Measurements from ENCODE around the gene PLAAT2. TPM values are rescaled to one million over a fixed set of nuclear protein-coding genes. Genes with fewer than 3 reads are reported as not detected.
A peak's percentile ranks its signal among the peaks of the same experiment; 100 is the strongest.
"Not testable (repeated sequence)": the region's sequence is repeated elsewhere in the genome, so short reads cannot be mapped to it uniquely, and the experiment has no call there.

PLAAT2 gene
- polyA plus RNA-seq, 4 donors: 35.6 to 447 (median 141) TPM; not detected in 1

- peak overlapping the region in 2 of 3 donors; percentile 34 to 73 for H3K27ac ChIP-seq (ENCODE audit: low read depth in 1 of 3, low read length in 2 of 3)
- H3K27me3 ChIP-seq (ENCODE audit: control insufficient read depth in 3 of 3, insufficient read depth in 3 of 3, low read length in 3 of 3): no peaks in the 10 kb centered on the region
- no peak for FAIRE-seq
- H3K4me3 ChIP-seq (ENCODE audit: low read depth in 1 of 3, low read length in 3 of 3): no peak overlapping the region
- no peak for DNase-seq
- WGBS, 3 donors: 59 to 82% (median 71%) methylated on average over 3 of the region's 3 CpGs
- H3K4me1 ChIP-seq (ENCODE audit: control insufficient read depth in 3 of 3, insufficient read depth in 2 of 3, low read depth in 1 of 3, low read length in 2 of 3): peaks cover 6 to 23% (median 16%) of the 10 kb centered on the region in 3 donors
- H3K36me3 ChIP-seq (ENCODE audit: control insufficient read depth in 3 of 3, insufficient read depth in 2 of 3, low read depth in 1 of 3, low read length in 3 of 3): no peaks in the 10 kb centered on the region
- no peaks in the 10 kb centered on the region for H3K9me3 ChIP-seq (ENCODE audit: control insufficient read depth in 2 of 2, insufficient read depth in 1 of 2, low read depth in 1 of 2, low read length in 1 of 2)
These were observed 29.1 kb downstream of the PLAAT2 start for GRCh38 chr11:63534076-63534475.

GRCh38 chr11:63532799-63533475 lies 30.2 kb downstream of the PLAAT2 start:
- WGBS, 3 donors: 66 to 77% (median 72%) methylated on average over 4 of the region's 4 CpGs
- Histone ChIP-seq H3K4me1 (ENCODE audit: control insufficient read depth in 3 of 3, insufficient read depth in 2 of 3, low read depth in 1 of 3, low read length in 2 of 3) (peaks cover under 1 to 27% (median 10%) of the 10 kb centered on the region in 3 donors), H3K27ac (ENCODE audit: low read depth in 1 of 3, low read length in 2 of 3) (peak overlapping the region in 2 of 3 donors; percentile 38 to 45), H3K27me3 (ENCODE audit: control insufficient read depth in 3 of 3, insufficient read depth in 3 of 3, low read length in 3 of 3) (no peaks in the 10 kb centered on the region), H3K9me3 (ENCODE audit: control insufficient read depth in 2 of 2, insufficient read depth in 1 of 2, low read depth in 1 of 2, low read length in 1 of 2) (no peaks in the 10 kb centered on the region), H3K4me3 (ENCODE audit: low read depth in 1 of 3, low read length in 3 of 3) (no peak overlapping the region), H3K36me3 (ENCODE audit: control insufficient read depth in 3 of 3, insufficient read depth in 2 of 3, low read depth in 1 of 3, low read length in 3 of 3) (no peaks in the 10 kb centered on the region)
- no peak for FAIRE-seq
- DNase-seq: no peak

GRCh38 chr11:63532117-63532516 lies 31.1 kb downstream of the PLAAT2 start:
- no peak overlapping the region for H3K4me3 ChIP-seq (ENCODE audit: low read depth in 1 of 3, low read length in 3 of 3)
- no peaks in the 10 kb centered on the region for H3K36me3 ChIP-seq (ENCODE audit: control insufficient read depth in 3 of 3, insufficient read depth in 2 of 3, low read depth in 1 of 3, low read length in 3 of 3)
- H3K27me3 ChIP-seq (ENCODE audit: control insufficient read depth in 3 of 3, insufficient read depth in 3 of 3, low read length in 3 of 3): no peaks in the 10 kb centered on the region
- DNase-seq (no peak), FAIRE-seq (no peak)
- H3K4me1 ChIP-seq (ENCODE audit: control insufficient read depth in 3 of 3, insufficient read depth in 2 of 3, low read depth in 1 of 3, low read length in 2 of 3): peaks cover 0 to 21% (median 7%) of the 10 kb centered on the region in 3 donors
- H3K9me3 ChIP-seq (ENCODE audit: control insufficient read depth in 2 of 2, insufficient read depth in 1 of 2, low read depth in 1 of 2, low read length in 1 of 2): no peaks in the 10 kb centered on the region
- peak overlapping the region in 1 of 3 donors; percentile 81 for H3K27ac ChIP-seq (ENCODE audit: low read depth in 1 of 3, low read length in 2 of 3)
- 76 to 85% (median 78%) methylated on average over 2 of the region's 2 CpGs for WGBS, 3 donors

- not testable (repeated sequence) for FAIRE-seq; H3K4me3 ChIP-seq (ENCODE audit: low read depth in 1 of 3, low read length in 3 of 3); H3K9me3 ChIP-seq (ENCODE audit: control insufficient read depth in 2 of 2, insufficient read depth in 1 of 2, low read depth in 1 of 2, low read length in 1 of 2); H3K27me3 ChIP-seq (ENCODE audit: control insufficient read depth in 3 of 3, insufficient read depth in 3 of 3, low read length in 3 of 3); H3K36me3 ChIP-seq (ENCODE audit: control insufficient read depth in 3 of 3, insufficient read depth in 2 of 3, low read depth in 1 of 3, low read length in 3 of 3)
- Histone ChIP-seq H3K4me1 (ENCODE audit: control insufficient read depth in 3 of 3, insufficient read depth in 2 of 3, low read depth in 1 of 3, low read length in 2 of 3) (peaks cover 0 to 16% (median 7%) of the 10 kb centered on the region in 3 donors), H3K27ac (ENCODE audit: low read depth in 1 of 3, low read length in 2 of 3) (peak overlapping the region; percentile 27 to 81 (median 30))
- peak; percentile 16 to 69 for DNase-seq
- WGBS, 3 donors: 65 to 87% (median 74%) methylated on average over 4 of the region's 6 CpGs
These were observed 31.9 kb downstream of the PLAAT2 start for GRCh38 chr11:63531074-63531792.

- WGBS, 3 donors: 90 to 96% (median 94%) methylated on average over 2 of the region's 2 CpGs
- Histone ChIP-seq H3K4me1 (ENCODE audit: control insufficient read depth in 3 of 3, insufficient read depth in 2 of 3, low read depth in 1 of 3, low read length in 2 of 3) (peaks cover 0 to 11% (median 4%) of the 10 kb centered on the region in 3 donors), H3K4me3 (ENCODE audit: low read depth in 1 of 3, low read length in 3 of 3) (no peak overlapping the region), H3K27me3 (ENCODE audit: control insufficient read depth in 3 of 3, insufficient read depth in 3 of 3, low read length in 3 of 3) (no peaks in the 10 kb centered on the region), H3K27ac (ENCODE audit: low read depth in 1 of 3, low read length in 2 of 3) (peak overlapping the region in 1 of 3 donors; percentile 10), H3K36me3 (ENCODE audit: control insufficient read depth in 3 of 3, insufficient read depth in 2 of 3, low read depth in 1 of 3, low read length in 3 of 3) (no peaks in the 10 kb centered on the region), H3K9me3 (ENCODE audit: control insufficient read depth in 2 of 2, insufficient read depth in 1 of 2, low read depth in 1 of 2, low read length in 1 of 2) (no peaks in the 10 kb centered on the region)
- FAIRE-seq: no peak
- DNase-seq: no peak
These were observed 33.2 kb downstream of the PLAAT2 start for GRCh38 chr11:63530021-63530420.

GRCh38 chr11:63529373-63529772 lies 33.8 kb downstream of the PLAAT2 start:
- not testable (repeated sequence) for H3K27me3 ChIP-seq (ENCODE audit: control insufficient read depth in 3 of 3, insufficient read depth in 3 of 3, low read length in 3 of 3); H3K4me3 ChIP-seq (ENCODE audit: low read depth in 1 of 3, low read length in 3 of 3); H3K9me3 ChIP-seq (ENCODE audit: control insufficient read depth in 2 of 2, insufficient read depth in 1 of 2, low read depth in 1 of 2, low read length in 1 of 2); H3K27ac ChIP-seq (ENCODE audit: low read depth in 1 of 3, low read length in 2 of 3); H3K36me3 ChIP-seq (ENCODE audit: control insufficient read depth in 3 of 3, insufficient read depth in 2 of 3, low read depth in 1 of 3, low read length in 3 of 3); FAIRE-seq; H3K4me1 ChIP-seq (ENCODE audit: control insufficient read depth in 3 of 3, insufficient read depth in 2 of 3, low read depth in 1 of 3, low read length in 2 of 3); DNase-seq
- 74 to 85% (median 78%) methylated on average over 6 of the region's 6 CpGs for whole genome bisulfite sequencing, 3 donors

- 48 to 72% (median 48%) methylated on average over 1 of the region's 3 CpGs for WGBS, 3 donors
- DNase-seq: peak in 1 of 2 donors; percentile 27
These were observed 34.4 kb downstream of the PLAAT2 start for GRCh38 chr11:63528729-63529278.

GRCh38 chr11:63528156-63528555 lies 35.0 kb downstream of the PLAAT2 start:
- H3K27ac ChIP-seq (ENCODE audit: low read depth in 1 of 3, low read length in 2 of 3); H3K36me3 ChIP-seq (ENCODE audit: control insufficient read depth in 3 of 3, insufficient read depth in 2 of 3, low read depth in 1 of 3, low read length in 3 of 3); H3K4me3 ChIP-seq (ENCODE audit: low read depth in 1 of 3, low read length in 3 of 3); H3K27me3 ChIP-seq (ENCODE audit: control insufficient read depth in 3 of 3, insufficient read depth in 3 of 3, low read length in 3 of 3); FAIRE-seq; DNase-seq; H3K4me1 ChIP-seq (ENCODE audit: control insufficient read depth in 3 of 3, insufficient read depth in 2 of 3, low read depth in 1 of 3, low read length in 2 of 3): not testable (repeated sequence)
- WGBS, 3 donors: 31 to 67% (median 65%) methylated on average over 3 to 8 of the region's 11 CpGs
- H3K9me3 ChIP-seq (ENCODE audit: control insufficient read depth in 2 of 2, insufficient read depth in 1 of 2, low read depth in 1 of 2, low read length in 1 of 2): peaks cover 0 to 14% of the 10 kb centered on the region in 2 donors

More at GRCh38 chr11:63528729-63529278, 34.4 kb downstream of the PLAAT2 start:
- not testable (repeated sequence) for H3K27ac ChIP-seq (ENCODE audit: low read depth in 1 of 3, low read length in 2 of 3); H3K27me3 ChIP-seq (ENCODE audit: control insufficient read depth in 3 of 3, insufficient read depth in 3 of 3, low read length in 3 of 3); H3K4me1 ChIP-seq (ENCODE audit: control insufficient read depth in 3 of 3, insufficient read depth in 2 of 3, low read depth in 1 of 3, low read length in 2 of 3); H3K36me3 ChIP-seq (ENCODE audit: control insufficient read depth in 3 of 3, insufficient read depth in 2 of 3, low read depth in 1 of 3, low read length in 3 of 3); FAIRE-seq; H3K9me3 ChIP-seq (ENCODE audit: control insufficient read depth in 2 of 2, insufficient read depth in 1 of 2, low read depth in 1 of 2, low read length in 1 of 2); H3K4me3 ChIP-seq (ENCODE audit: low read depth in 1 of 3, low read length in 3 of 3)

Data from small intestine (tissue), 7 donors.